AML-193 (cell line): ENCODE measurements around the gene TMEM273.

Experiments
- DNase-seq, 2 experiments: peaks; one replicate each; lab custom pipeline; 2025; lab: John Stamatoyannopoulos, UW

Gene TMEM273, protein sequence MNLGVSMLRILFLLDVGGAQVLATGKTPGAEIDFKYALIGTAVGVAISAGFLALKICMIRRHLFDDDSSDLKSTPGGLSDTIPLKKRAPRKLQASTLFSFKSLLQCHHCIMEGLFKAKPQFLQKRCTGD

DNA sequence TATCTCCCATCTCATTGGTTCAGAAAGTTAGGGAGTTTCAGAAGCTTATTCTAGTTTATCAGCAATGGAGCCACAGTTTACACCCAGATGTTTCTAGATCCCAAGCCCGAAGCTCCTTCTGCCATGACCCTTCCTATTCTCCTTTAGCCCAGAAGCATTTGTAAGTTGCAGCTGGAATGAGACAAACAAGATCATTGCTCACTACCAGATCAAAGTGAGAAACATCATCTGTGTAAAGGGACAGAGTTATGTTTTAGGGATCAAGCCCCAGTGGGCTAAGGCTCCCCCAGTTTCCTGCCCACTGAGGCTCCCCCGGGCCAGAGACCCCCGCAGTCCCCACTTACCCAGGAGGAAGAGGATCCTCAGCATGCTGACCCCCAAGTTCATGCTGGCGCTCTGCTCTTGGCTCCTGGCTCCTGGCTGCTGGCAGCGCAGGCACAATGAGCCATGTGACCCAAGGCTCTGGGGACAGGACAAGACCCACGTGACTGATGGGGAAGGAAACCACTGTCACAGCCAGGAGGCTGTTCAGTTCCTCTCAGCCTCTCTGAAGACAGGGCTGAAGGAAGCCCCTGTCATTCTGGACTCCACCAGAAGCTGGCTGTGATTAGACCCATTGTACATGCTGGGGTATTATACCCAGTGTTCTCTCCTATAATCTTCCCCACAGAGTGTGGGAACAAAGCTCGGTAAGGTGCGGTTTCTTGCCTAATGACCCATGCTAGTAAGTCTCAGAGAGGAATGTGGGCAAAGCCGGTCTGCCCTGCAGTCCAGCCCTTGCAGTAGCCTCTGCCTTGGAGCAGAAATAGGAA, at the start of gene TMEM273:
Gene TMEM273, minus strand, starts transcription at position 442 of the 812 bp plus-strand sequence. Its CDS starts 55 bp downstream, at position 387.
- peak; percentile 72 to 80 for DNase-seq

DNA sequence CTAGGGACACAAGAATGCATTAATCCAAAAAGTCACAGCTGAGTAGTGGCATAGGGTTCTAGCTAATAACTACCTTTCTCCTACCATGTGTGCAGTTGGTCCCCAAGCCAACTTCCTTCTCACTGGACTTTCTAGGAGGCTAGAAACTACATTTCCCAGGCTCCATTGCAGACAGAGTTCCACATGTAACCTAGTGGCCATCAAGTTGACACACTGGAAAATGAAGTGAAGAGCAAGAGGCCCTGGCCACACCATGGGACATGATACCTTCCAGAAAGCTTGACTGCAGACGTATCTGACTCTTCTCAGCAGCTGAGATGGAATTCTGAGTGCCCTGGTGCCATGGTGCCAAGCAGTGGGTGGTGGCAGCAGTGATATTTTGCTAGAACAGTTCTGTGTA, 49.8 kb upstream of the TMEM273 start:
- no peak for DNase-seq

DNA sequence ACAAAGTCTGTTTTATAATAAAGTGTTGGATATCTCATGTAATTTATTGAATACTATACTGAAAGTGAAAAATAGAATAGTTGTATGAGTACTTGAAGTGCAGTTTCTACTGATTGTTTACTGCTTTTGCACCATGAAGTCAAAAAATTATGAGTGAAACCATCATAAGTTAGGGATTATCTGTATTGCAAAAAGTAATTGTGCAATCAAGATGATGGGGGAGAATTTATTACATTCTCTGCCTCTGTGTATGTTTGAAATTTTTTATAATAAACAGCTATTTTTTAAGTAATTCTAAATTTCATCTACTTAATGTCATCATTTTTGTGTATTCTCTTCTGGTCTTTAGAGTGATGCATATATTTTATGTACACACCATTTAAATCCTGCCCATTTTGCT, 47.2 kb upstream of the TMEM273 start:
- DNase-seq = no peak

DNA sequence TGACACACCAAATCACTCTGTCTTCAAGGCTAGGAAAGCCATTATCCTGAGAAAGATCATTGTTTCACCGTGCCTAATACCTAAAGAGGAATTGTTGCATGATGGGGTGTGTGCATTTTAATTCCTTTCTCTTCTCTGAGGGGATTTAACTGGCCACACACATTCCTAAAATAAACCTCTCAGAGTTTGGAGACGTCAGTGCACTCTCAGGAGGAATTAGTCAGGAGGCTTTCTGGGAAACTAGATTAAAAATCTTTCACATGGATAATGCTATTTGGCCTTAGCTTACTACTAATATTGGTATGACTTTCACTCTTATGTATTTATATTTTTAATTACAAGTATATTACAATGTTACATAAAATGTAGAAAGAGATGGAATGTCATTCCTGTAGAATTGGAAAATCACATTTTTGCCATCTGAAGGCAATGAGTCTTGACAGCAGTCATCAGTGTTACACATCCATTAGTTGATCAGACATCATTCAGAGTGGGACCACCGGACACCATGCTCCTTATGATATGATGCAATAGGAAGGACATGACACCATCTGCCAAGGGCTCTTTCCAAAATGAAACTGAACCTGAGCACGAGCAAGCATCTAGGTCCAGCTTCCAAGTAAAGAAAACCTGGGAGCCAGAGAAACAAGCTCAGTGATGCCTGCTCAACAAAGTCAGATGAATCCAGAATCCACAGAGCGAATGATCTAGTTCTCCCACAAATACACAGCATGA, 43.1 kb upstream of the TMEM273 start:
- no peak for DNase-seq

DNA sequence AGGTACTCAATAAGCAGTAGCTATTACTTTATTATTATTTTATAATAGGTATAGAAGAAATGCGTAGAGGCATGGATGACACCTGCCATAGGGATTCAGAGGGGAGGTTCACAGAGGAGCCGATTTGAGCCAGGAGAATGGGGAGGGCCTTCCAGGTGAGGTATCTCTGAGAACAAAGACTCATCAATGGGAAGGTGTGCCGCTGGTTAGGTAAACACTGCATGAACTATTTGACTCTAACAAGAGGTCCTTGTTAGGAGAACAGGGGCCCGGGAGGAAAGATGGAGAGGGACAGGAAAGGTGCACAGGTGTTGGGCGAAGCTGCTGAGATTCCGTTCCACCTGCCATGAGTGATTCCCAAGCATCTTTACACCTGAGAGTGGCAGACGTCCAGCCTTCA, 41.8 kb upstream of the TMEM273 start:
- DNase-seq = no peak

DNA sequence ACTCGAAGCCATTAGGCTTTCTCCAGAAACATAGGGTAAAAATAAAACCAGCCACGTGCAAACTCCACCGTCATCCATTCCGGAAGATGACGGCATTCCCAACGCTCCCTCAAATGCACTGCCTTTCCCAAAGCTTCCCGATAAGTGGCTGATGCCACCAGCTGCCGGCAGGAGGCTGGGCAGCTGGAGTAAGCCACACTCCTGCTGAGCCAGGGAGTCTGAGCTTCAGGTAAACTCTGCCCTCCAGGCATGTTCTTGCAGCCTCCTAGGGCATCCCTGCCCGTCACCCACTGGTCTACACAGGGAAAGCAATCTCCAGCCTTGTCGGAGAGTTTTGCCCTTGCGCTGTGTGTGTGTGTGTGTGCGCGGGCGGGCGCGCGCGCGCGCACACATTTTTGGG, 40.5 kb upstream of the TMEM273 start:
- DNase-seq = no peak

DNA sequence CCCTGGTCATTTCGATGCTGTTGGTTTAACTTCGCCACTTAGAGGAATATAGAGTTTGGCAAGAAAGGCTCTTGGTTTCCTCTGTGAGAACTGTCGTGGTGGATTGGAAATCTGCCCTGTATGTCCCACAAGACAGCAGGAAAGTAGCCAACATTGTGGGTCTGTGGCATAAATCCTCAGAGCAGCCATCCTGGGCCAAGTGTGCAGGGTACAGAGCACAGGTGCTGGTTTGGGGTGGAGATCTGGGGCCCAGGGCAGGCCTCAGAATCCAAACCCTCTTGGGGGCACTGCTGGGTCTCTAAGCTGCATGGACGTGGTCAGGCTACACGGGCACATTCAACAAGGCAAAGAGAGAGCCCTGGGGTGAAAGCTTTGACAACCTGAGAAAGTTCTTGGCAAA, 39.2 kb upstream of the TMEM273 start:
- DNase-seq = no peak

DNA sequence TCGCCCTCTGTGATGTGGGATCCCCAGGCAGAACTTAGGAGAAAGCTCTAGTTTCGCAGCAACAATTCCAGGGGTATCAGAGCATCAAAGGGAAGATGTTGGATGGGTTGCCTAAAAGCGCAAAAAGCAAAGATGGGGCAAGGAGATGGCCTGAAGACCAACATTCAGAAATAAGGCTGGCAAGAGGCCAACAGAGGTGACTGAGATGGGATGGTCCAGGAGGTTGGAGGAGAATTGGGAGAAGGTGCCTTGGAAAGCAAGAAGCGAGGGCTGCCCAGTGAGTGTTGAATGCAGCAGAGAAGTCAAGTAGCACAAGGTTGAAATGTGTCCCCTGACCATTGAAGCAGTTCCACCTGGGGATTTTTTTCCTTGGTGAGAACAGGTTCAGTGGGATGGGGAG, 38.4 kb upstream of the TMEM273 start:
- DNase-seq = no peak

DNA sequence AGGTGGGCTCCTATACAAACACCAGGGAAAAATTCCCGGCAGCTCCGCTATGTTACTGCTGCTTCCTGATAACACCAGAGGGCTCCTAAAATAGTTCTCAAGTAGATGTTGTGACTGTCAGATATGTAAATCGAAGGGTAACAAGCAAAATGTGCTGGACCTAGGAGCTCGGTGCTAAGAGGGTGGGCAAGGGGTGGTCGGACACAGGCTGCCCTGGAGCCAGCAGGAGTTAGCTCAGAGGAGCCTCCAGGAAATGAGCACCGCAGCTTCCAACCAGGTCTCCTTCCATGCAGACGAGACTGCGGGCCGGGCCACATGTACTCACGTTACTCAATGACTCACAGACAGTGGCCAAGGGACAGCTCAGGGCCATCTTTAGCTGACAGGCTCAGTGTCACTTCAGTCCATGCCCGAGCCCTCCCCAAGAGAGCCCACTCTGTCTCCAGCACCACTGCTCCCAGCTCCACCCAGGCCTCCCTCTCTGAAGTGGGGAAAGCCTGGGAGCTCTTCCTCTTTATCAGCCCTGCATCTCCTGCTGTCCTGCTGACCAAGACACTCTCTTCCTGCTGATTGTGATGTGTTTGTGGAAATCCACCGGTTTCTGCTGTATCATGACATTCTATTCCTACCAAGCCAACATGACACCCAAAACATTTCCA, 37.2 kb upstream of the TMEM273 start:
- no peak for DNase-seq

DNA sequence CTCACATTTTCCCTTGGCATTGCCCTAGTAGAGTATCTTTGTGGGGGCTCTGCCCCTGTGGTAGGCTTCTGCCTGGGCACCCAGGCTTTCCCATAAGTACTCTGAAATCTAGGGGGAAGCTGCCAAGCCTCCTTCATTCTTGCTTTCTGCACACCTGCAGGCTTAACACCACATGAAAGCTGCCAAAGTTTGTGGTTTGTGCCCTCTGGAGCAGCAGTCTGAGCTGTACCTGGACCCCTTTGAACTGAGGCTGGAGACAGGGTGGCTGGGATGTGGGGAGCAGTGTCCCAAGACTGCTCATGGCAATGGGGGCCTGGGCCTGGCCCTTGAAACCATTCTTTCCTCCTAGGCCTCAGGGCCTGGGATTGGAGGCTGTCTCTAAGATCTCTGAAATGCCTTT, 35.0 kb upstream of the TMEM273 start:
- DNase-seq = no peak

DNA sequence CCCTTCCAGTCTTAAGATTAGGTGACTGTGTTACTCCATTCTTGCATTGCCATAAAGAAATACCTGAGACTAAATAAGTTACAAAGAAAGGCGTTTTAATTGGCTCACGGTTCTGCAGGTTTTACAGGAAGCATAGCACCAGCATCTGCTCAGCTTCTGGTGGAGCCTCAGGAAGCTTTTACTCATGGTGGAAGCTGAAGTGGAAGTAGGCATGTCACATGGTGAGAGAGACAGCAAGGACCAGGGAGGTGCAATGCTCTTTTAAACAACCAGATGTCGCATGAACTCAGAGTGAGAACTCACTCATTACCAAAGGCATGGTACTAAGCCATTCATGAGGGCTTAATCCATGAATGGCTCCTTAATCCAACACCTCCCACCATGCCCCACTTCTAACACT, 34.0 kb upstream of the TMEM273 start:
- DNase-seq = no peak

DNA sequence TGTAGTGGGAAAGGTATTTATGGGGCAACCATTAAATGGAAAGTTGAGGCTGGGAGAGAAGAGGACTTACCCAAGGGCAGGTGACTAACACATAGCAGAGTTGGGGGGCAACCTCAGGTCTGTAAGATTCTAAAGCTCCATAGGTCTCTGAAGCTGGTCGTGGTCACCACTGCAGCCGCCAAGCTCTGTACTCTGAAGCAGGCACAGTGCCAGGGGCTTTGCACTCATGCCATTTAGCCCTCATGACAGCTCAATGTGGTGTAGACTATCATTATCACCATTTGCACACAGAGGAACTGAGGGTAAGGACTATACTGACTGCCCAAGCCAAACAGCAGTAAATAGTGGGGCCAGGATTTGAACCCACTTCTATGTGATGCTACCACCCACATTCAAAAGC, 32.5 kb upstream of the TMEM273 start:
- DNase-seq = no peak

DNA sequence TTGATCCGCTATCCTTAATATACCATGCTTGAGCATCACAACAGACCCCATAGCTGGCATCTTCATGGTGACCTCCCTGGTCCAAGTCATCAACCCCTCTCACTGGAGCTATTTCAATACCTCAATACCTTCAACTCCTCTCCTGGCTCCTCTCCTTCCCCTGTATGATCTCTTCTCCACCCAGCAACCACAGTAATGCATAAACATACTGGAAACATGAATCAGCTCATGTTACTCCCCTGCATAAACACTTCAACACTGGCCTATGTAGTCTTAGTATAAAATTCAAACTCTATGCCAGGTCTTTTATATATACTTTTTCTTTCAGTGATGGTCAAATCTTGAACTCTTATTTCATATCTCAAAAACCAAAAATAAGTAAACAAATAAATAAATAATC, 31.8 kb upstream of the TMEM273 start:
- no peak for DNase-seq

DNA sequence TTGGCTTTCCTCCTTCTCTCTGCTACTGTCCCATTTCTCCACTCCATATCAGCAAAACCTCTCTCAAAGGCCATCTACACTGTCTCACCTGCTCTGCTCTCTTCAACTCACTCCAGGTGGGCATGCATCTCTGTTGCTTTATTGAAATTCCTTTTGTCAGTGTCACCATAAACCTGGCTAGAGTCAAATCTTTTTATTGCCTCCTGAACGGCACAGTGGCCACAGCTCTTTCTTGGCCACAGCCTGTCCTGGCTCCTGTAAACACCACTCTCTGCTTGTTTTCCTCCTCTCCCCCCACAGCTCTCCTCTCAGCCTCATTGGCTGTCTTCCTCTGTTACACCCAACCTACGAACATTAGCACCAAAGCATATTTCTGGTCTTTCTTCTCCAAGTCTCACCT, 31.1 kb upstream of the TMEM273 start:
- no peak for DNase-seq

DNA sequence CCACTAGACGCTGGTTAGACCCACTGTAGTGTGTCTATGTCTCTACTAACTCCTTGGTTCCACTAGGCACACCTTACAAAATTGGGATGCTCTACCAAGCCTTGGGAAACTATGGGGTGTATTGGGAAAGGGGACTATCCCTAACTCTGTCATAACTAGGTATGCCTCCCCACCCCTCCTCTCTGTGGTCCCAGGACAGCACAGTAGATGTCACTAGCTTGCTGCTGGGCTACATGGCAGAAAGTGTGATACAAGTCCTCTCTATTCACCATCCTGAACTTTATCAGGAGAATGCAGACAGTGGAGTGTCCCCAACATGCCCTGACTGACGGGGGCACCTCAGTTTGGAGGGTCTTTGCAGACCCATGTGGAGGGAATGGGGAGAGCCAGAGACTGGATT, 30.3 kb upstream of the TMEM273 start:
- no peak for DNase-seq

DNA sequence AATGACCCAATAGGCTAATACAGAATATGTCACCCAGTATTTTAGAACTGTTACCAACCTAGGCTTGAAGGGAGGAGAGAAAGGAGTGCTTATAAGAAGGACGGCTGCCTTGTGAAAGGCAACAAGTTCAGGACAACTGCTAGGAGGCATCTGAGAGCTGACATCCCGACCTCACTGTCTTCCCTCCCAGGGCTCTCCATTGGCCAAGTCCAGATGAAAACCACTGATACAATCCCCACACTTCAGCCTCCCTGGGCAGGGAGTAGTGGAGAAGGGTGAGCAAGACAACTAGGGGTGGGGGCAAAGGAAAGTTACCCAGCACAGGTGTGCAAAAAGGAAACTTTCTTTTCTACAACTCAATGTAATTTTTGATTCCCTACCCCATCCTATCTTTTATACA, 29.5 kb upstream of the TMEM273 start:
- no peak for DNase-seq

DNA sequence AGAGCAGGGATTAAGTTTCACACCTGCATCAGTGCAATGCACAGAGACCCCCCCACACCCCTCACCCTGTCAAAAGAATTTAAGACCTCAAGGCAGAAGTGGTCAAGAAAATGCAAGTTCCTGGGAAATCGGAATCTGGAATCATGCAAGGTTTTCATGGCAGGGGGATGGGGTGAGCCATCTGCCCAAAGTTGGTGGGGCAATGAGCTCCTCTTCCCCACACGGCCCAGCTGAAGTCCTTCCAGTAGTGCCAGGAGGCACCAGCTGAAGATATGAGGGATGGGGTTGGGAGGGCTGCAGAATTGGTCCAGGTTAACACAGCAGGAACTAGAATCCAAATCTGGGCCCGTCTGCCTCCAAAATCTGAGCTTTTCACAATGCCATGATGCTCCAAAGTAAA, 25.0 kb upstream of the TMEM273 start:
- DNase-seq = no peak

DNA sequence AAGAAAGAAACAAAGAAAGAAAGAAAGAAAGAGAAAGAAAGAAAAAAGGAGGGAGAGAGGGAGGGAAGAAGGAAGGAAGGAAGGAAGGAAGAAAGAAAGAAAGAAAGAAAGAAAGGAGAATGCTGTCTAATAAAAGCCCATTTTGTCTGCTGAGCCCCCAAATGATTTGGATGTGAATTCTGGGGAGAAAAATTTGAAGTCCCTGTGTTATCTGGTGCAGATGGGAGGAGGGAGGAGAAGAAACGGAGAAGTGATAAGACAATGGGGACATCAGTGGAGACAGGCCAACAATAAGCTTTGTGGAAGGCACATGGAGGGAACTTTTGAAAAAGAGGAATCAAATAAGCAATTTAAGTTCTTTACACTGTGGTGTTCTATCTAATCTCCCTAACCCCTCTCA, 24.6 kb upstream of the TMEM273 start:
- no peak for DNase-seq

DNA sequence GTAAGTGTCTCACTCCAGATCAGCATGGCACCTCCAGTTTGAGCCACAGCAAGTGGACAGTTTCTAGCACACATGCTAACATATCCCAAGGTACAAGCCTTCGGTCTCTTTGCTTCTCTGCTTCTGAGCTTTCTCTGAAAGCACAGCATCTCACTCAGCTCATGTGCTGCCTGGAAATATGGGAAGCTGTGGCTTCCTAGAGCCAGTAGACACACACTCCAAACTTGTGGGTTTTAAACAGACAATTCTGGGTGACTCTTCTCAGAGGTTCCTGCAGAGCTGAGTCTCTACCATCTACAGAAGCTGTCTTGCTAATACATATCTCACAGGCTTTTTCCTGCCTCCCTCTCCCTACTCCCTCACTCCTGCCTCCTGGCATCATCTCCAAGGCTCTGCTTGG, 23.9 kb upstream of the TMEM273 start:
- DNase-seq = no peak

DNA sequence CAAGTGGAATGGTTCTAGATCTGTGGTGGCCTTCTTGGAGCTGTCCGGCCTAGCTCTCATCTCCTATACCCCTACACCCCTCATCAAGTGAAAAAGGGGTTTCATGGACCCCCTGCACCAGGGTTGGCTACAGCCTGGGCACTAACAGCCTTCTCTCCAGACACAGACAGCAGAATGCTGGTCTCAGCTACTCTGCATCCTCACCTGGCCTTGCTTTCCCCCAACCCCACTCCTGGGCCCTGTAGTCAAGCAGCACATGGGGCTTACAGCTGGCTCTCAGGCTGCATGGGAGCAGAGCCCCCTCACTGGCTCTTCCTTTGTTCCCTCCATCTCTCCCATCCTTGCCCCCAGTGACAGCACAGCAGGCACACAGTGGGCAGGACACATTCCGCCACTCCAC, 20.8 kb upstream of the TMEM273 start:
- DNase-seq = no peak

DNA sequence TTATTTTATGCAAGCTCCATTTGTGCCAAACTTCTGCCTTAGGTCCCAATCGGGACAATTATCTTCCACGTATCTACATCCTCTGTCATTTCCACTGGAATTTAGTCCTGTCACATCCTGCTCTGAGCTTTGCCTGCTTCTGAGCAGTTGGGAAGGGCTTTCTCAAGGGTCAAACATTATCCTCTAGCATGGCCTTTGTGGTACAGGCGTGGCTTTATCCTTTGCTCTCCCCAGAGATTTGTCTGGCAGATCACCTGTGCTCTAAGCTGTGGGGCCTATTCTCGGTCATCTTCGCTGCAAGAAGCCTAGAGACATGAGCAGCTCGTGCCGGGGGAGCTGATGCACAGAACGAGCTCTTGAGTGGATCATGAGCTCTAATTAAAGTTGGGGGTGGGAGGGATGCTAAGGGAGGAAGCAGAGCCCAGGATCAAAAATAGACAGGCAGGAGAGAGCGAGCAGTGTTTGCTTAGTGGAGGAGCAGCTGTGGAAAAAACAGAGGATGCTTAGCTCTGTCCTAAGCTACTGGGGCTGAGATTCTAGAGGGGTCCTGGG, 19.8 kb upstream of the TMEM273 start:
- DNase-seq = no peak

DNA sequence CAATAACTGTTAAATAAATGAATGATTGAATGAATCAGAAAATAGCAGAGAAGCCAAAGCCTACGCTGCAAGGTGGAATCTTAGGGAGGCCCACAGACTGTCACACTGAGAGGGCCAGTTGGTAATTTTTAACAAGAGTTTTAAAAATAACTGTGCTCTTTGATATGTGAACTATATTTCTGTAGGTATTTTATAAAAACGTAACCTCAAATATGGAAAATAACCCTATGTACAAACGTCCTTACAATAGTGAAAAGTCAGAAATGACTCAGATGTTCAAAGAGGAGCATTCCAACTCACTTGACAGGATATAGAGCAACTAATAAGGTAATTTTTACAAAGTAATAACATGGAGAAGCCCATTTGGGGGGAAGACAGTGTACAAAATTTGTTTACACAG, 18.9 kb upstream of the TMEM273 start:
- no peak for DNase-seq

DNA sequence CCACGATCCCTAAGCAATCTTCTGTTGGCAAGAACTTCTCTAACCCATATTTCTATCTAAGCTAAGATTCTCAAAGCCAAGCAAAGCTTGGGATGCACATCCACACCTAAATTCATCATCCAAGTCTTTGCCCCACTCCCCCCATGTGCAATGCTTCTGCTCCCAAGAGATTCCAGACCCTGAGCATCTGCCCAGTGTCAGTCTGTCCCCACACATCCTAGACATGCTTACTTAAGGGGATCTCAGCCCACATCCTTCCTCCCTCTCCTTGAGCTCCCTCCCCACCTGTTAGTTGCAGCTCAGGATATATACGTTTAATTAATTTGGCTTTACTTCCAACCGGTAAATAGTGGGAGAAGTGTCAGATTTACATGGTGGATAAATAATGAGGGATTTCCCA, 17.0 kb upstream of the TMEM273 start:
- no peak for DNase-seq
